Smooth muscle cell (in vitro differentiated cells): ENCODE results near the gene LRRC17. TPM values are rescaled to one million over a fixed set of nuclear protein-coding genes. Genes with fewer than 3 reads are reported as not detected.

Experiments
- DNase-seq: peaks from one replicate; lab custom pipeline; 2025; ENCODE audit not compliant: unreplicated experiment; lab: John Stamatoyannopoulos, UW
- H2AFZ ChIP-seq: fragments of 200-600 bp; sonication (generic); 2 replicates; pipeline ENCODE4 v1.6.0; 2016; ENCODE audit warnings: antibody characterized with exemption, low read depth, mild to moderate bottlenecking
- H3F3A ChIP-seq: fragments of 200-600 bp; sonication (generic); 2 replicates; pipeline ENCODE4 v1.6.0; 2017; ENCODE audit warnings: antibody characterized with exemption, low read depth
- H3K27ac ChIP-seq: fragments of 200-600 bp; sonication (generic); 2 replicates; pipeline ENCODE4 v1.5.1; 2016; ENCODE audit warnings: low read depth, mild to moderate bottlenecking
- H3K27me3 ChIP-seq: fragments of 200-600 bp; sonication (generic); 2 replicates; pipeline ENCODE4 v1.6.1; 2016; ENCODE audit warnings: low read depth, mild to moderate bottlenecking
- H3K36me3 ChIP-seq: fragments of 200-600 bp; sonication (generic); 2 replicates; pipeline ENCODE4 v1.5.1; 2016; ENCODE audit warnings: low read depth
- H3K4me1 ChIP-seq: fragments of 200-600 bp; sonication (generic); 2 replicates; pipeline ENCODE4 v1.5.1; 2016; ENCODE audit warnings: low read depth
- H3K4me2 ChIP-seq: fragments of 200-600 bp; sonication (generic); 2 replicates; pipeline ENCODE4 v1.6.0; 2016; ENCODE audit warnings: mild to moderate bottlenecking
- H3K4me3 ChIP-seq: fragments of 200-600 bp; sonication (generic); 2 replicates; pipeline ENCODE4 v1.5.1; 2016; ENCODE audit warnings: mild to moderate bottlenecking
- H3K79me2 ChIP-seq: fragments of 200-600 bp; sonication (generic); 2 replicates; pipeline ENCODE4 v1.6.0; 2016; ENCODE audit warnings: low read depth, mild to moderate bottlenecking
- H3K9ac ChIP-seq: fragments of 200-600 bp; sonication (generic); 2 replicates; pipeline ENCODE4 v1.6.0; 2016; ENCODE audit warnings: low read depth
- H3K9me3 ChIP-seq: fragments of 200-600 bp; sonication (generic); replicated peaks from 2 replicates; pipeline ENCODE4 v1.5.1; 2016; ENCODE audit warnings: low read depth
- H4K20me1 ChIP-seq: fragments of 200-600 bp; sonication (generic); 2 replicates; pipeline ENCODE4 v1.6.0; 2016; ENCODE audit warnings: low read depth
- WGBS: methylation state at CpG from one replicate; pipeline ENCODE4 v1.1.7; 2016; ENCODE audit warnings: low lambda C conversion rate; 5-methylcytosine and 5-hydroxymethylcytosine counted together
- polyA plus RNA-seq: library from polyadenylated mRNA; unstranded; fragments of >200 nt; fragmentation: Nextera tagmentation; extraction: Ambion mirVana; gene quantifications from 2 replicates; pipeline ENCODE4 v1.2.1, GENCODE V29; 2016
- total RNA-seq: library from RNA; depleted of rRNA; stranded (reverse); fragments of >200 nt; gene quantifications from 2 replicates; pipeline ENCODE4 v1.2.3, GENCODE V29; 2014
- TF ChIP-seq, protein P1 (sequence below): fragments of 200-600 bp; sonication (generic); IDR thresholded peaks from 2 replicates; pipeline ENCODE4 v1.5.1; 2017; ENCODE audit warnings: borderline replicate concordance, mild to moderate bottlenecking, antibody characterized with exemption; ENCODE audit not compliant: insufficient read depth, poor library complexity, severe bottlenecking

LRRC17 gene
- total and polyA plus RNA-seq, 2 experiments from 2014 or later = 6.2 to 23.0 TPM

DNA sequence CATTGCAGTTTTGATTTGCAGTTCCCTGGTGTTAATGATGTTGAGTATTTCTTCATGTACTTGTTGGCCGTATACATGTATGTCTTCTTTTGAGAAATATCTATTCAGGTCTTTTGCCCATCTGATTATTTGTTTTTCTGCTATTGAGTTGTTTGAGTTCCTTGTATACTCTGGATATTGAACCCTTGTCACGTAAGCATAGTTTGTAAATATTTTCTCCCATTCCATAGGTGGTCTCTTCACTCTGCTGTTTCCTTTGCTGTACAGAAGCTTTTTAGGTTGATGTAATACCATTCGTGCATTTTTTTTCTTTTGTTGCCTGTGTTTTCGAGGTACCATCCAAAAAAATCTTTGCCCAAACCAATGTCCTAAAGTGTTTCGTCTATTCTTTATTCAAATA lies 43.6 kb upstream of the LRRC17 start:
- Histone ChIP-seq H3K79me2 (no peaks in the 10 kb centered on the region), H2AFZ (no peak overlapping the region), H3K36me3 (no peaks in the 10 kb centered on the region), H3K9me3 (no peaks in the 10 kb centered on the region), H3K27me3 (no peaks in the 10 kb centered on the region), H3K9ac (no peak overlapping the region), H3K4me2 (no peak overlapping the region), H3K27ac (no peak overlapping the region), H4K20me1 (no peaks in the 10 kb centered on the region), H3K4me1 (peaks cover 18% of the 10 kb centered on the region), H3F3A (peaks cover 21% of the 10 kb centered on the region), H3K4me3 (no peak overlapping the region)
- TF ChIP-seq, protein P1, sequence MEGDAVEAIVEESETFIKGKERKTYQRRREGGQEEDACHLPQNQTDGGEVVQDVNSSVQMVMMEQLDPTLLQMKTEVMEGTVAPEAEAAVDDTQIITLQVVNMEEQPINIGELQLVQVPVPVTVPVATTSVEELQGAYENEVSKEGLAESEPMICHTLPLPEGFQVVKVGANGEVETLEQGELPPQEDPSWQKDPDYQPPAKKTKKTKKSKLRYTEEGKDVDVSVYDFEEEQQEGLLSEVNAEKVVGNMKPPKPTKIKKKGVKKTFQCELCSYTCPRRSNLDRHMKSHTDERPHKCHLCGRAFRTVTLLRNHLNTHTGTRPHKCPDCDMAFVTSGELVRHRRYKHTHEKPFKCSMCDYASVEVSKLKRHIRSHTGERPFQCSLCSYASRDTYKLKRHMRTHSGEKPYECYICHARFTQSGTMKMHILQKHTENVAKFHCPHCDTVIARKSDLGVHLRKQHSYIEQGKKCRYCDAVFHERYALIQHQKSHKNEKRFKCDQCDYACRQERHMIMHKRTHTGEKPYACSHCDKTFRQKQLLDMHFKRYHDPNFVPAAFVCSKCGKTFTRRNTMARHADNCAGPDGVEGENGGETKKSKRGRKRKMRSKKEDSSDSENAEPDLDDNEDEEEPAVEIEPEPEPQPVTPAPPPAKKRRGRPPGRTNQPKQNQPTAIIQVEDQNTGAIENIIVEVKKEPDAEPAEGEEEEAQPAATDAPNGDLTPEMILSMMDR = no peak
- no peak for DNase-seq
- 99% methylated on average over 5 of the region's 5 CpGs for WGBS

- H3K9ac ChIP-seq = peak overlapping the region; percentile 91
- H3K27ac ChIP-seq = peak overlapping the region; percentile 99
- peaks cover 26% of the 10 kb centered on the region for H3K4me1 ChIP-seq
- no peak for DNase-seq
- WGBS = 7% methylated on average over 2 of the region's 2 CpGs
- no peaks in the 10 kb centered on the region for H3K79me2 ChIP-seq
- H3K27me3 ChIP-seq = no peaks in the 10 kb centered on the region
- H3K36me3 ChIP-seq = no peaks in the 10 kb centered on the region
- no peaks in the 10 kb centered on the region for H3K9me3 ChIP-seq
- TF ChIP-seq, protein P1 = no peak
- H3K4me3 ChIP-seq = no peak overlapping the region
- H3K4me2 ChIP-seq = peak overlapping the region; percentile 59
- H3F3A ChIP-seq = peaks cover 30% of the 10 kb centered on the region
- H4K20me1 ChIP-seq = no peaks in the 10 kb centered on the region
- no peak overlapping the region for H2AFZ ChIP-seq
Observed at GRCh38 chr7:102872460-102872859, 40.3 kb upstream of the LRRC17 start.

DNA sequence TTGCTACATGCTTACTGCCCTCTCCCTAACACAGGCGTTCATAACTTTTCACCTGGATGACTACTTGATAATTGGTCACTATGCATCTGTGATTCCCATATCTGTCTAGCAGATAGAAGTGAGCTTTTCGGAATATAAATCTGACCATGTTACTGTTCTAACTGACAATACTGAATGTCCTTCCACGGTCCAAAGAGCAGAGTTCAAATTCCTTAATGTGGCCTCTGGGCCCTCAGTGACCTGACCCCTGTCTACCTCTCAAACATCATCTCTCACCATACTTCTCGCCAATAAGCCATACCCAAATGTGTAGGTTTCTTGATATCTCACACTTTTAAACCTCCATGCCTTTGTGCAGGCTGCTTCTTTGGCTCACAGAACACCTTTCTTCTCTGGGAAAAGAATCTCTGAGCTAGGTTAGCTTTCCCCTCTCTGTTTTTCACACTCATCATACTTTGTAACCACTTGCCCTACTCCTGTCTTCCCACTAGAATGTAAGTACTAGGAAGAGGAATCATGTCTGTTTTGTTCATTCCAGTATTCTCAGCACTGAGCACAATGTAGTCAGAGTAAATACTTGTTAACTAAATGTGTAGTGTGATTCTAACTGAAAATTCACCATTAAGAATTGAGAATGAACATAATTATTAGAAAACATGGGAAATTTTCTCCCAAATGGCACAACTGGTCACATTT lies 39.2 kb upstream of the LRRC17 start:
- peak overlapping the region; percentile 59 for H3K4me2 ChIP-seq
- no peak for DNase-seq
- H3K9ac ChIP-seq = peak overlapping the region; percentile 91

More for the DNA sequence above, 39.2 kb upstream of the LRRC17 start:
- H3K4me3 ChIP-seq = no peak overlapping the region
- peak overlapping the region; percentile 99 for H3K27ac ChIP-seq
- no peaks in the 10 kb centered on the region for H3K79me2 ChIP-seq
- peaks cover 30% of the 10 kb centered on the region for H3F3A ChIP-seq
- TF ChIP-seq, protein P1 = no peak
- no peaks in the 10 kb centered on the region for H4K20me1 ChIP-seq
- no peaks in the 10 kb centered on the region for H3K9me3 ChIP-seq
- peaks cover 26% of the 10 kb centered on the region for H3K4me1 ChIP-seq
- H3K27me3 ChIP-seq = no peaks in the 10 kb centered on the region
- no peaks in the 10 kb centered on the region for H3K36me3 ChIP-seq
- H2AFZ ChIP-seq = no peak overlapping the region
- 93% methylated on average over 4 of the region's 4 CpGs for whole genome bisulfite sequencing
